CD8-positive, alpha-beta memory T cell (primary cell): ENCODE data around the gene COG3. TPM values are rescaled to one million over a fixed set of nuclear protein-coding genes. Genes with fewer than 3 reads are reported as not detected.
A peak's percentile ranks its signal among the peaks of the same experiment; 100 is the strongest.

Experiments used
- CTCF ChIA-PET: fragments of 350-600 bp; sonication (Branson Sonifier 250); formaldehyde crosslinking; loops from one replicate; lab custom pipeline; 2021; ENCODE audit warnings: antibody characterized with exemption; lab: Charles Lee
- POLR2A ChIA-PET: fragments of 350-600 bp; sonication (Branson Sonifier 250); formaldehyde crosslinking; loops from one replicate; lab custom pipeline; 2021; ENCODE audit warnings: antibody characterized with exemption; lab: Charles Lee
- DNase-seq, 5 donors: peaks; one replicate each; pipeline versions ENCODE4 v3.0.0 to v3.0.0-alpha.2; 2020 to 2022; ENCODE audit warnings: mixed read lengths in 1 of 5
- H3K27ac ChIP-seq: one replicate; pipeline ENCODE4 v1.7.0; 2013; ENCODE audit warnings: low read depth, mild to moderate bottlenecking, low read length, moderate library complexity
- H3K27me3 ChIP-seq: 2 replicates; pipeline ENCODE4 v1.7.0; 2013; ENCODE audit warnings: low read length, mild to moderate bottlenecking; ENCODE audit not compliant: insufficient read depth, poor library complexity, severe bottlenecking
- H3K36me3 ChIP-seq: 2 replicates; pipeline ENCODE4 v1.7.0; 2013; ENCODE audit warnings: mild to moderate bottlenecking, low read length, moderate library complexity; ENCODE audit not compliant: insufficient read depth
- H3K4me1 ChIP-seq: 2 replicates; pipeline ENCODE4 v1.7.0; 2013; ENCODE audit warnings: mild to moderate bottlenecking, low read length, moderate library complexity; ENCODE audit not compliant: insufficient read depth
- H3K4me3 ChIP-seq: 2 replicates; pipeline ENCODE4 v1.7.0; 2013; ENCODE audit warnings: mild to moderate bottlenecking, low read length
- H3K9me3 ChIP-seq: 2 replicates; pipeline ENCODE4 v1.7.0; 2013; ENCODE audit warnings: mild to moderate bottlenecking, low read length
- H3K27ac Mint-ChIP-seq, 8 donors: one replicate each; pipeline ENCODE4 v1.8.0; 2020 to 2021; ENCODE audit warnings: mixed read lengths in 8 of 8, mild to moderate bottlenecking in 6 of 8, inconsistent platforms in 3 of 8, moderate library complexity in 3 of 8
- H3K27me3 Mint-ChIP-seq, 2 donors: one replicate each; pipeline ENCODE4 v1.8.0; 2020 to 2021; ENCODE audit warnings: mixed read lengths in 2 of 2, mild to moderate bottlenecking in 1 of 2, moderate library complexity in 1 of 2
- H3K36me3 Mint-ChIP-seq, 3 donors: one replicate each; pipeline ENCODE4 v1.8.0; 2020 to 2021; ENCODE audit warnings: mixed read lengths in 3 of 3, inconsistent platforms in 1 of 3, mild to moderate bottlenecking in 1 of 3
- H3K4me1 Mint-ChIP-seq, 3 donors: one replicate each; pipeline ENCODE4 v1.8.0; 2020 to 2021; ENCODE audit warnings: mixed read lengths in 3 of 3, inconsistent platforms in 1 of 3, mild to moderate bottlenecking in 1 of 3
- H3K4me3 Mint-ChIP-seq, 7 donors: one replicate each; pipeline ENCODE4 v1.8.0; 2020 to 2021; ENCODE audit warnings: mixed read lengths in 7 of 7, mild to moderate bottlenecking in 6 of 7, moderate library complexity in 4 of 7, inconsistent platforms in 2 of 7
- H3K9me3 Mint-ChIP-seq, 5 donors: one replicate each; pipeline ENCODE4 v1.8.0; 2020 to 2022; ENCODE audit warnings: mixed read lengths in 5 of 5, mild to moderate bottlenecking in 3 of 5, moderate library complexity in 2 of 5, inconsistent platforms in 1 of 5
- polyA plus RNA-seq: library from polyadenylated mRNA; unstranded; fragments of 300-500 nt; fragmentation: Illumina TruSeq; gene quantifications from one replicate; pipeline ENCODE4 v1.2.3, GENCODE V29; 2021
- total RNA-seq, 2 experiments: library from RNA; stranded (reverse); gene quantifications; one replicate each; pipeline ENCODE4 v1.2.3, GENCODE V29; 2021

COG3 gene
- total and polyA plus RNA-seq, 3 experiments from 2014 or later, result 19.3 to 31.7 (median 20.2) TPM

GRCh38 chr13:45437947-45438346, 26.8 kb upstream of the COG3 start:
- H3K36me3 Mint-ChIP-seq, result peaks cover 0 to under 1% (median 0%) of the 10 kb centered on the region in 3 donors
- no peak for DNase-seq
- Histone ChIP-seq H3K36me3 (no peaks in the 10 kb centered on the region), H3K4me1 (peaks cover 5% of the 10 kb centered on the region), H3K9me3 (no peaks in the 10 kb centered on the region), H3K4me3 (no peak overlapping the region), H3K27me3 (no peaks in the 10 kb centered on the region), H3K27ac (no peak overlapping the region)
- H3K4me1 Mint-ChIP-seq, result peaks cover 6 to 8% (median 7%) of the 10 kb centered on the region in 3 donors
- H3K9me3 Mint-ChIP-seq, result no peaks in the 10 kb centered on the region
- CTCF ChIA-PET, result no interaction called here
- peaks cover 0 to 5% of the 10 kb centered on the region in 2 donors for H3K27me3 Mint-ChIP-seq
- H3K27ac Mint-ChIP-seq, result no peak overlapping the region
- H3K4me3 Mint-ChIP-seq, result no peak overlapping the region
- POLR2A ChIA-PET, result interaction anchor here (0.6 to 0.8 kb wide), 2 partner anchors 19 to 99 kb away, joined by 3 read pairs; partner anchors contain the start of gene SLC25A30

- POLR2A ChIA-PET, result no interaction called here
- CTCF ChIA-PET, result interaction anchor here (1.2 to 1.4 kb wide), 2 partner anchors 21 to 68 kb away, joined by 3 to 4 read pairs; partner anchors contain the start of gene SLC25A30
- Histone ChIP-seq H3K27ac (no peak overlapping the region), H3K4me1 (peaks cover 5% of the 10 kb centered on the region), H3K36me3 (no peaks in the 10 kb centered on the region), H3K27me3 (no peaks in the 10 kb centered on the region), H3K9me3 (no peaks in the 10 kb centered on the region), H3K4me3 (no peak overlapping the region)
- DNase-seq, result no peak
- Mint-ChIP-seq H3K9me3 (no peaks in the 10 kb centered on the region), H3K27ac (no peak overlapping the region), H3K4me3 (no peak overlapping the region), H3K4me1 (peaks cover 6 to 8% (median 7%) of the 10 kb centered on the region in 3 donors), H3K27me3 (peaks cover 0 to 7% of the 10 kb centered on the region in 2 donors), H3K36me3 (peaks cover 0 to 3% (median 0%) of the 10 kb centered on the region in 3 donors)
Observed at GRCh38 chr13:45439008-45439407, 25.7 kb upstream of the COG3 start.

- peaks cover 5% of the 10 kb centered on the region for H3K4me1 ChIP-seq
- no peaks in the 10 kb centered on the region for H3K36me3 ChIP-seq
- H3K4me3 ChIP-seq, result no peak overlapping the region
- no peaks in the 10 kb centered on the region for H3K9me3 ChIP-seq
- Mint-ChIP-seq H3K36me3 (peaks cover 0 to 3% (median 0%) of the 10 kb centered on the region in 3 donors), H3K4me1 (peaks cover 6 to 8% (median 7%) of the 10 kb centered on the region in 3 donors), H3K27me3 (peaks cover 0 to 7% of the 10 kb centered on the region in 2 donors), H3K4me3 (no peak overlapping the region), H3K27ac (no peak overlapping the region), H3K9me3 (no peaks in the 10 kb centered on the region)
- POLR2A ChIA-PET, result no interaction called here
- no peak overlapping the region for H3K27ac ChIP-seq
- H3K27me3 ChIP-seq, result no peaks in the 10 kb centered on the region
- DNase-seq, result no peak
- CTCF ChIA-PET, result interaction anchor here (0.9 to 1.4 kb wide), 3 partner anchors 22 to 69 kb away, joined by 3 to 4 read pairs (median 3); partner anchors contain the start of gene SLC25A30
Observed at GRCh38 chr13:45439781-45440462, 24.8 kb upstream of the COG3 start.

DNA sequence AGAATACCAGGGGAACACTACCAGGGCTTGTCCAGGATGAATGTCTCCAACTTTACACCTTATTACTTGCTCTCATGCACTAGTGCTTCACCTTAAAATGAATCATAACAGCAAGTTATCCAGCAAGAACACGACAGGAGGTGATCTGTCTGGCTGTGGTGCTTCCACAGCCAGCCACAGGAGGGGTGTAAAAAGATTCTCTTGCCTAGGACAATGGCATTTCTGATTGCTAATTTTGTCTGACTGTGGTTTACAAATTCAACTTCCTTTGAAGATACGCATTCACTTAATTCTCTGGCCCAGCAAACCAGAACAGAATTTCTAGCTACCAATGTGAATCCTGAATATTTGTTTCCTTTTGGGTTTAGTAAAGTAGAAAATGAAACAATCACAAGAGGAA, 23.1 kb upstream of the COG3 start:
- H3K36me3 ChIP-seq, result no peaks in the 10 kb centered on the region
- no peak for DNase-seq
- ChIA-PET POLR2A (no interaction called here), CTCF (no interaction called here)
- H3K9me3 ChIP-seq, result no peaks in the 10 kb centered on the region
- Mint-ChIP-seq H3K27ac (no peak overlapping the region), H3K27me3 (peaks cover 0 to 11% of the 10 kb centered on the region in 2 donors), H3K4me3 (no peak overlapping the region), H3K4me1 (peaks cover 6 to 8% (median 7%) of the 10 kb centered on the region in 3 donors), H3K9me3 (no peaks in the 10 kb centered on the region), H3K36me3 (peaks cover 0 to 3% (median 0%) of the 10 kb centered on the region in 3 donors)
- no peak overlapping the region for H3K4me3 ChIP-seq
- peaks cover 5% of the 10 kb centered on the region for H3K4me1 ChIP-seq
- no peak overlapping the region for H3K27ac ChIP-seq
- no peaks in the 10 kb centered on the region for H3K27me3 ChIP-seq

DNA sequence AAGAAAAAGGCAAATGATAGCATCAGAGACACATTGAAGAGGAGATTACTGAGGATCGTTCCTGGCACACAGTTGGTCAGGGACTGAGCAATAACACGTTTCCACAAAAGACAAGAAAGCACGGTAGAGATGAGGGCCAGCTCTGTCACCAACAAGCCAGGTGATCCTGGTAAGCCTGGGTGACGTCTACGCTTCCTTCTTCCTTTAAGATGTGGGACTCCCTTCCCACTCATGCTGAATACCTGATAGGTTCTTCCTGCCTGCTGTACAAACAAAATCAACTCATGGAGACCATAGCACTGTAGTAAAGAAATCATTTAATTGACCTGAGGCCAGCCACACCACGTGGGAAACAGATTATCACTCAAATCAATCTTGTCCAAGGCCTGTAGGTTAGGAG, 19.7 kb upstream of the COG3 start:
- H3K4me3 ChIP-seq, result no peak overlapping the region
- Mint-ChIP-seq H3K4me1 (peaks cover 6 to 8% (median 7%) of the 10 kb centered on the region in 3 donors), H3K27ac (no peak overlapping the region), H3K4me3 (no peak overlapping the region), H3K9me3 (no peaks in the 10 kb centered on the region), H3K36me3 (peaks cover 0 to 3% (median 0%) of the 10 kb centered on the region in 3 donors), H3K27me3 (peaks cover 9 to 10% of the 10 kb centered on the region in 2 donors)
- CTCF ChIA-PET, result no interaction called here
- no peaks in the 10 kb centered on the region for H3K9me3 ChIP-seq
- no peaks in the 10 kb centered on the region for H3K27me3 ChIP-seq
- no peaks in the 10 kb centered on the region for H3K36me3 ChIP-seq
- POLR2A ChIA-PET, result no interaction called here
- no peak for DNase-seq
- peaks cover 5% of the 10 kb centered on the region for H3K4me1 ChIP-seq
- no peak overlapping the region for H3K27ac ChIP-seq

GRCh38 chr13:45446181-45446580, 18.6 kb upstream of the COG3 start:
- H3K4me1 ChIP-seq, result peaks cover 5% of the 10 kb centered on the region
- H3K27me3 ChIP-seq, result no peaks in the 10 kb centered on the region
- no peak for DNase-seq
- ChIA-PET CTCF (no interaction called here), POLR2A (no interaction called here)
- Mint-ChIP-seq H3K9me3 (no peaks in the 10 kb centered on the region), H3K27ac (peak overlapping the region in 1 of 8 donors; percentile 4), H3K4me3 (no peak overlapping the region), H3K36me3 (peaks cover 0 to 3% (median 0%) of the 10 kb centered on the region in 3 donors), H3K4me1 (peaks cover 6 to 8% (median 7%) of the 10 kb centered on the region in 3 donors), H3K27me3 (peaks cover 9 to 10% of the 10 kb centered on the region in 2 donors)
- no peaks in the 10 kb centered on the region for H3K9me3 ChIP-seq
- no peaks in the 10 kb centered on the region for H3K36me3 ChIP-seq
- H3K4me3 ChIP-seq, result no peak overlapping the region
- no peak overlapping the region for H3K27ac ChIP-seq

DNA sequence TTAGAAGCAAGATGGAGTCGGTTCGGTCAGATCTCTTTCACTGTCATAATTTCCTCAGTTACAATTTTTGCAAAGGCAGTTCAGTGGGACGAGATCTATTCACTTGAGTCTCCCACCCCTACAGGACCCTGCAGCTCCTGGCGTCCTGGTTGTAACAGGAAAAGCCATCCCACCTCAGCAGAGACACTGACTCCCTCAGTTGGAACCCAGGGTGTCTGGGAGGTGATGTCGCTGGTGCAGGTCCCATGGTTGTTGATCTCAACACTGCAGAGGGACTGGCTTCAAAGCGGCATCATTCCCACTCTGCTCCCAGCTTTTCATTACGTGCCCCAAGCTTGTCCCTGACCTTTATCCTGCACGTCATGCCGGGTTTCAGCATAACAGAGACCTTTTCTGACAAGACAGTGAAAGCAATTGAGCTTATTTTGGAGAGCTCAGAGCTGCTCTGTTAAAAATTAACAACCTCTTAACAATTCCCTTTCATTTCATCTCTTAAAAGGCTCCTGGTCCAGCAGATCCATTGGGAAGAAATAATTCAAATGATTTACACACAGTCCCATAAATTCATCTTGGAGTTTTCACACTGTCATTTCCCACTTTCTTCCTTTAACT, 17.6 kb upstream of the COG3 start:
- no peaks in the 10 kb centered on the region for H3K36me3 ChIP-seq
- Mint-ChIP-seq H3K4me3 (no peak overlapping the region), H3K27ac (no peak overlapping the region), H3K27me3 (peaks cover 9 to 12% of the 10 kb centered on the region in 2 donors), H3K9me3 (no peaks in the 10 kb centered on the region), H3K36me3 (peaks cover 0 to 3% (median 0%) of the 10 kb centered on the region in 3 donors), H3K4me1 (no peaks in the 10 kb centered on the region)
- no peak for DNase-seq
- no peaks in the 10 kb centered on the region for H3K4me1 ChIP-seq
- H3K27me3 ChIP-seq, result no peaks in the 10 kb centered on the region
- POLR2A ChIA-PET, result no interaction called here
- H3K4me3 ChIP-seq, result no peak overlapping the region
- CTCF ChIA-PET, result no interaction called here
- no peak overlapping the region for H3K27ac ChIP-seq
- H3K9me3 ChIP-seq, result no peaks in the 10 kb centered on the region

DNA sequence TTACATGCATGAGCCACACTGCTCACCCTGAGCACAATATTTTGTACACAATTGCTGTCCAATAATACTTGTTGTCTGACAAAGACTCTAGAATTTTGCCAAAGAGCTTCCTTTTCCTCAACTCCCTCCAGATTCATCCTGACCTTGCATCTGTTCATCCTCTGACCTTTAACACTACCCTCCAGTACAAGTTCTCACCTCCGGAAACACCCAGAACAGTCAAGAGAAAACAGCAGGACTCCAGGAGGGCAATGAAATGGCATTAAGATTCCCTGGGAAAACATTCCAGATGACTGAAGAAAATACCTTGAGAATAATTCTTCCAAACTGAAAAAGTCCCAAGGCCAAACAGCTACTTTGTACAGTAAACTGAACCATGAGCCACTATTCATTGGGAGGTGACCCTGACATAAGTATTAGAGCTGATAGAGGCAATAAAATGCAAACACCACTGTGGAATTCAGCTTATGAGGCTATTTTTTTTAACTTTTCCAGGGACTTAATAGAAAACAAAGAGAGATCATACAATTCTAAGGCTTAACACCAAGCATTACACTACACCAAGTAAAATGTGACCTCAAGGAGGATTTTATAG, 15.7 kb upstream of the COG3 start:
- H3K36me3 Mint-ChIP-seq, result no peaks in the 10 kb centered on the region
- H3K36me3 ChIP-seq, result no peaks in the 10 kb centered on the region
- peaks cover 9 to 14% of the 10 kb centered on the region in 2 donors for H3K27me3 Mint-ChIP-seq
- ChIA-PET POLR2A (no interaction called here), CTCF (no interaction called here)
- DNase-seq, result no peak
- no peak overlapping the region for H3K27ac Mint-ChIP-seq
- no peaks in the 10 kb centered on the region for H3K9me3 Mint-ChIP-seq
- no peak overlapping the region for H3K4me3 ChIP-seq
- H3K27ac ChIP-seq, result no peak overlapping the region
- no peaks in the 10 kb centered on the region for H3K27me3 ChIP-seq
- H3K4me1 ChIP-seq, result no peaks in the 10 kb centered on the region
- H3K4me3 Mint-ChIP-seq, result no peak overlapping the region
- no peaks in the 10 kb centered on the region for H3K4me1 Mint-ChIP-seq
- H3K9me3 ChIP-seq, result no peaks in the 10 kb centered on the region
